Stimulated activated CD8-positive, alpha-beta memory T cell treated with anti-CD3 and anti-CD28 coated beads, Interleukin-7, amount 100 ng/mL, for 24 hours (primary cell): ENCODE data around the gene NSUN6.
"Not testable (repeated sequence)": the region's sequence is repeated elsewhere in the genome, so short reads cannot be mapped to it uniquely, and the experiment has no call there.

Experiments
- DNase-seq: peaks from one replicate; pipeline ENCODE4 v3.0.0-alpha.2; 2020; ENCODE audit warnings: low read depth

NSUN6 gene

GRCh38 chr10:18659125-18659818, 7.9 kb upstream of the NSUN6 start, which contains the start of gene ARL5B:
TSS of gene ARL5B (plus strand) at chr10:18659431. CDS start at chr10:18659638, 207 bp downstream.
- DNase-seq, result peak; percentile 95

DNA sequence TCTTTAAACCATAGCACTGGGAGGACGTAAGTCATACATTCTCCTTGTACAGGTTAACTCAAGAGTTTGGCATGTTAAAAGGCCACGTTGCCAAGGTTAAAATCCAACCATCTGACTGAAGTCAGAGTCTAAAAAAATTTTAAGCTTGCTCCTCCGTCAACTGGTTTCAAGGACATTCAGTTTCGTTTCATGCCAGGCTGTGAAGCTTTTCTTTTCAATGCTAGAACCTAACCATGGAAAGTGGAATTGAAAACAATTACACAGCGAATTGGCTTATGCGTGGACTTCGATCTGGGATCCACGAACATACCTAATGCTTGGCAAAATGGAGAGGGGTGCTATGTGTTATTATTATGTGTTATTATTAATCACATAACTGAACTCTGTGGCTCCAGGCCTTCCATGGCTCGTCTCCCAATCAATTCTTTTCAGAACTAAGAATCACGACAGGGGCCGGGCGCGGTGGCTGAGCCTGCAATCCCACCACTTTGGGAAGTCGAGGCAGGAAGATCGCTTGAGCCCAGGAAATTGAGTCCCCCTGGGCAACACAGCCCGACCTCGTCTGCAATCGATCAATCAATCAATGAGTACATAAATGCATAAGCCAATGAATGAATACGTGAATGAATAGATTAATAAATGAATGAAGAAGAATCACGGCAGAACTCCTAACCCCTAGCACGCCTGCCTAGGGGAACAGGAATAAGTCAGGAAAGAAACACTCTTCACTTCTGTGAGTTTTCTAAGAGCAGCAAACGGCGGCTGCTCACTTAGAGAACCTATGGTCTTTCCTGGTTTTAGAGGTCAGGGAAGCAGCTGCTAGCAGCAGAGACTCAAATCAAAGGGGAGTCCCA, 7.1 kb upstream of the NSUN6 start:
- no peak for DNase-seq

- DNase-seq, result no peak
Measured at GRCh38 chr10:18656724-18657123, 5.3 kb upstream of the NSUN6 start.

DNA sequence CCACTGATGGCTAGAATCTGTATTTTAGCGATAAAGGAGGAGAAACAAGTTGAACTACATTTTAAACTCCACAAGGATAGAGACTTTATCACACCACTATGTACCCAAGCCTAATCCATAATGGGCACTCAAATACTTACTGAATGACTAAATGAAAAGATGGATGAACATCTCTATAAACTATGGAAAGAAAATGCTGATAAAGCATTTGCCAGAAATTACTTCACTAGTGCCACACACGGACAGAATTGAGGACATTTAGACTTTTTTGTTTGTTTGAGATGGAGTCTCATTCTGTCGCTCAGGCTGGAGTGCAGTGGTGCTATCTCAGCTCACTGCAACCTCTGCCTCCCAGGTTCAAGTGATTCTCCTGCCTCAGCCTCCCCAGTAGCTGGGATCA, 1.7 kb upstream of the NSUN6 start:
- DNase-seq, result no peak

GRCh38 chr10:18650404-18650997, 886 bp downstream of the NSUN6 start:
- DNase-seq, result no peak

GRCh38 chr10:18649364-18649959, 1.9 kb downstream of the NSUN6 start:
- no peak for DNase-seq

DNA sequence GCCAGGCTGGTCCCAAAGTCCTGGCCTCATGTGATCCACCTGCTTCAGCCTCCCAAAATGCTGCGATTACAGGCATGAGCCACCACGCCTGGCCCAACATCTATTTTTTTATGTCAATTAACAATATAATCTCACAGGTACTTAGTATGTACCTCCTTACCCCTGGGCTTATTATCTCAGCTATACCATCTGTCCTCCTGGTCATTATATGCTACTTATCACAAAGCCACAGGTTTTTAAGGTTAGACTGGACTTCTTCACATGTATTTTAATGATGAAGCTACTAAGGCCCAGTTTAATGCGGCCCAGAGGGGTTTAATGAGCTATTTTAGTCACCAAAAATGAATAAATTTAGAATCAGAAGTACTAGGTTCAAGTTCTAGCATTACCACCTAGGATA, 3.4 kb downstream of the NSUN6 start:
- no peak for DNase-seq

- DNase-seq, result no peak
Measured at GRCh38 chr10:18647151-18647550, 4.2 kb downstream of the NSUN6 start.

DNA sequence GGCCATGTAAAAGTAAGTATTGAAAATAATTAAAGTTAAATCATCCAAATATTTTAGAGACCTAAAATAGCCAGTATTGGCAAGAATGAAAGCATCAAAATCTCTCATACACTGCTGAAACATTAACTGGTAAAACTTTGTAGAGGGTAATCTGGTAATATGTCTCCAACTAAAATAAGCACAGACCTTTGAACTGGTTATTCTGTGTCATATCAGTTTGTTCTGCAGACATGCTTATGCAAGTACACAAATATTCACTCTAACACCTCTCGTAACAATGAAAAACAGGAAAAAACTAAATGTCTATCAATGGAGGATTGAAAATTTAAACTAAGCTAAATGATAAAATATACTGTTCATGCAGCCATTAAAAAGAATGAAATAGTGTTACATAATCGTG, 11.7 kb downstream of the NSUN6 start:
- DNase-seq, result not testable (repeated sequence)

- not testable (repeated sequence) for DNase-seq
Measured at GRCh38 chr10:18637400-18637799, 14.0 kb downstream of the NSUN6 start.

- no peak for DNase-seq
Measured at GRCh38 chr10:18635995-18636394, 15.4 kb downstream of the NSUN6 start.

GRCh38 chr10:18632500-18632899, 18.9 kb downstream of the NSUN6 start:
- not testable (repeated sequence) for DNase-seq

DNA sequence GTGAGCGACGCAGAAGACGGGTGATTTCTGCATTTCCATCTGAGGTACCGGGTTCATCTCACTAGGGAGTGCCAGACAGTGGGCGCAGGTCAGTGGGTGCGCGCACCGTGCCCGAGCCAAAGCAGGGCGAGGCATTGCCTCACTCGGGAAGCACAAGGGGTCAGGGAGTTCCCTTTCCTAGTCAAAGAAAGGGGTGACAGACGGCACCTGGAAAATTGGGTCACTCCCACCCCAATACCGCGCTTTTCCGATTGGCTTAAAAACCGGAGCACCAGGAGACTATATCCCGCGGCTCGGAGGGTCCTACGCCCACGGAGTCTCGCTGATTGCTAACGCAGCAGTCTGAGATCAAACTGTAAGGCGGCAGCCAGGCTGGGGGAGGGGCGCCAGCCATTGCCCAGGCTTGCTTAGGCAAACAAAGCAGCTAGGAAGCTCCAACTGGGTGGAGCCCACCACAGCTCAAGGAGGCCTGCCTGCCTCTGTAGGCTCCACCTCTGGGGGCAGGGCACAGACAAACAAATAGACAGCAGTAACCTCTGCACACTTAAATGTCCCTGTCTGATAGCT, 23.9 kb downstream of the NSUN6 start:
- DNase-seq, result peak; percentile 32

DNA sequence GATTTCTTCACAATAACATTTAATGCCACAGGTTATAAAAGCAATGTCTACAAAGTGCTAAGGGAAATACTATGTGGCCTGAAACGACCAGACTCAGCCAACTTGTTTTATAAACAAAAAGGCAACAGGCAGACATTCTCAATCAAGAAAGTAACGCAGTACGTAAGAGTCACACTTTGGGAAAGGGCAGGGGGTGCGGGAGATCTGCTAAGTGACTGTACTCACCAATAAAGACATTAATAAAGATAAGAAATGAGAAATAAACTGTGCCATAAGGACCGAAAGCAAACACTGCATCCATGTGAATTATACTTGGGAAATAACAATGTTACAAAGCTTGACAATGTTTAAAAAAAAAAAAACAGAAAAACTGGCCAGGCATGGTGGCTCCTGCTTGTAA, 25.5 kb downstream of the NSUN6 start:
- DNase-seq, result no peak

DNA sequence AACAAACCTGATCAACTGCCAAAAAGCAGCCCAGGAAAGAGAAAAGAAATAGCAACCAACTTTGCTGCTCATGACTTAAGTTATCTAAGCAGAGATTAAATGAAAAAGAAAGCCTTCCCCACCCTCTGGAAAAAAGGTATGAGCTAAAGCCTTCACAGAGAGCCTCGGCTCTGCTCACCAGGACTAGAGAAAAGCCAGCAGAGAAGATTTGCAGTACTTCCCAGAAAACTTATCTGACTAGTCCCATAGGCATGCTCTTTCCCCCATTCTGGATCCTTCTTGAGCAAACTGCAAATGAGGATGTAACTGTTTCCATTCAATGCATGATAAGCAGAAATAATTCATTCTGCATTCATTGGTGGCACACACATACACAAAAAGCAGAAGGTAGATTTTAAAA, 27.7 kb downstream of the NSUN6 start:
- not testable (repeated sequence) for DNase-seq

- no peak for DNase-seq
Measured at GRCh38 chr10:18620856-18621255, 30.5 kb downstream of the NSUN6 start.

- DNase-seq, result no peak
Measured at GRCh38 chr10:18619016-18619415, 32.4 kb downstream of the NSUN6 start.

GRCh38 chr10:18616337-18616736, 35.0 kb downstream of the NSUN6 start:
- DNase-seq, result no peak

GRCh38 chr10:18615618-18616017, 35.8 kb downstream of the NSUN6 start:
- DNase-seq, result no peak

DNA sequence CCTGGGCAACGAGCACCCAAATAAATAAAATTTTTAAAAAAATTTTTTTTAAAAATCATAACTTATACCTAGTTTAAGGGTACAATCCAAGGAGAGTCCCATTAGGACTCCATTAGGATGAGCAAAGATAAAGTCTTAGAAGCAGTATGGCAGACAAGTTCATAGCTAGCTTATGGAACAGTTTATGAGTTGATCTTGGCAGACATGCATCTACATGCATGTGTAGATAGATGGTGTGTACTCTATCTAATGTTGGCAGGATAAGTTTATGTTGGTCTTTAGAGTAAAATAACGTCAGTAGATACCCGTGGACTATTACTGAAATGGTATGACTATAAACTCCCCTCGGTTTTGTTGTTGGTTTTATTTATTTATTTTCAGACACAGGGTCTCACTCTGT, 40.2 kb downstream of the NSUN6 start:
- DNase-seq, result no peak

GRCh38 chr10:18610517-18610916, 40.9 kb downstream of the NSUN6 start:
- no peak for DNase-seq

GRCh38 chr10:18608596-18608995, 42.8 kb downstream of the NSUN6 start:
- no peak for DNase-seq
